ENCODE data around the gene FBXO21.
A peak's percentile ranks its signal among the peaks of the same experiment; 100 is the strongest.
"Not testable (repeated sequence)": the region's sequence is repeated elsewhere in the genome, so short reads cannot be mapped to it uniquely, and the experiment has no call there.

Gene FBXO21

DNA sequence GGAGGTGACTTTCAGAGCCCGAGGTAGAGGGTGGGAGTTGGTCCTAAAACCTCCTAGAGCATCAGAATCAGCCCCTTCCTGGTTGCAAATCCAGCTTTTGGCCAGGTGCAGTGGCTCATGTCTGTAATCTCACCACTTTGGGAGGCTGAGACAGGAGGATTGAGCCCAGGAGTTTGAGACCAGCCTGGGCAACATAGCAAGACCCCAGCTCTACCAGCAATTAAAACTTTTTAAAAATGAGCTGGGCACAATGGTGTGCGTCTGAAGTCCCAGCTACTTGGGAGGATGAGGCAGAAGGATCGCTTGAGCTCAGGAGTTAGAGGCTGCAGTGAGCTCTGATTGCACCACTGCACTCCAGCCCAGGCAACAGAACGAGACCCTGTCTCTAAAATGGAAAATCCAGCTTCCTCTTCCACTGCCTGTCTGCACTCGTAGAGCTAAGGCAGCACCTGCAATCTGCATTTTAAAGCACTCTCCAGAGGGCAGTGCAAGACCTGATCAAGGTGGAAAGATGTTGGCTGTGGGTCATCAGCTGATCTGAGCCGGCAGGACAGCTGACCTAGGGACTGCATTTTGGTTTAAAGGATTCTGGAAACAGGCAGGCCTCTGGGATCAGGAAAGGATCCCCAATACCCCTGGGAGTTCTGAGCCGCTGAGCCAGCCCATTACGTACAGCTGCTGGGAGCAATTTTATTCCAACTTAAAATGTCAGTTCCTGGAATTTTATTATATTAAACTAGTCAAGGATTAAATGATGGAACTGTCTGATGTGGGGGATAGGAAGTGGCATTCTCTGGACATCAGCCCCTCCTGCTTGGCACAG lies 89.2 kb downstream of the FBXO21 start:
- ChIA-PET POLR2A (no interaction called here), CTCF (interaction anchor here (0.8 to 1.2 kb wide), 2 partner anchors 14 to 17 kb away, joined by 3 read pairs; no protein-coding TSS in a partner anchor)
- H3K4me3 ChIP-seq (ENCODE audit: low read depth, low read length) = no peak overlapping the region
- DNase-seq (ENCODE audit: low read depth, low spot score) = no peak
- TF ChIP-seq, protein P1, sequence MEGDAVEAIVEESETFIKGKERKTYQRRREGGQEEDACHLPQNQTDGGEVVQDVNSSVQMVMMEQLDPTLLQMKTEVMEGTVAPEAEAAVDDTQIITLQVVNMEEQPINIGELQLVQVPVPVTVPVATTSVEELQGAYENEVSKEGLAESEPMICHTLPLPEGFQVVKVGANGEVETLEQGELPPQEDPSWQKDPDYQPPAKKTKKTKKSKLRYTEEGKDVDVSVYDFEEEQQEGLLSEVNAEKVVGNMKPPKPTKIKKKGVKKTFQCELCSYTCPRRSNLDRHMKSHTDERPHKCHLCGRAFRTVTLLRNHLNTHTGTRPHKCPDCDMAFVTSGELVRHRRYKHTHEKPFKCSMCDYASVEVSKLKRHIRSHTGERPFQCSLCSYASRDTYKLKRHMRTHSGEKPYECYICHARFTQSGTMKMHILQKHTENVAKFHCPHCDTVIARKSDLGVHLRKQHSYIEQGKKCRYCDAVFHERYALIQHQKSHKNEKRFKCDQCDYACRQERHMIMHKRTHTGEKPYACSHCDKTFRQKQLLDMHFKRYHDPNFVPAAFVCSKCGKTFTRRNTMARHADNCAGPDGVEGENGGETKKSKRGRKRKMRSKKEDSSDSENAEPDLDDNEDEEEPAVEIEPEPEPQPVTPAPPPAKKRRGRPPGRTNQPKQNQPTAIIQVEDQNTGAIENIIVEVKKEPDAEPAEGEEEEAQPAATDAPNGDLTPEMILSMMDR (IDR thresholded peaks at IDR 0.05; ENCODE audit: insufficient read depth, low read length, missing control alignments) = no peak

DNA sequence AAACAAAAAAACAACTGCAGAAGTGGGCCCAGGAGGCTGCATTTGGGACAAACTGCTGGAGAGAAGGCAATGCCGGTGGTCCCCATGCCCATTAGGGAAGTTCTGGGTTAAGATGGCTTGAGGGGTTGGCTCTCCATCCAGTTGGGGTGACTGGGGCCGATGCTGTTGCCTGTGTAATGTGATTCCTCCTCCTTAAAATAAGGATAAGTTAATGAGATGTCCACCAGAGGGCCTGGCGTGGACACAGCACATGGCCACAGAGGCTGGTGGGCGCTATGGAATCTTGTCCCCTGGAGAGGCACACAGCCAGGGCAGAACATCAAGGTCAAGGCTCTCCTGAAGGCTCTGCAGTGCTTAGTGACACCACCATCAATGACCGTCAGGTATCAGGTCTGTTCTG lies 90.0 kb downstream of the FBXO21 start:
- no peak overlapping the region for H3K4me3 ChIP-seq (ENCODE audit: low read depth, low read length)
- POLR2A ChIA-PET = no interaction called here
- CTCF ChIA-PET = no interaction called here
- DNase-seq (ENCODE audit: low read depth, low spot score) = no peak
- TF ChIP-seq, protein P1 (IDR thresholded peaks at IDR 0.05; ENCODE audit: insufficient read depth, low read length, missing control alignments) = peak; percentile 40

DNA sequence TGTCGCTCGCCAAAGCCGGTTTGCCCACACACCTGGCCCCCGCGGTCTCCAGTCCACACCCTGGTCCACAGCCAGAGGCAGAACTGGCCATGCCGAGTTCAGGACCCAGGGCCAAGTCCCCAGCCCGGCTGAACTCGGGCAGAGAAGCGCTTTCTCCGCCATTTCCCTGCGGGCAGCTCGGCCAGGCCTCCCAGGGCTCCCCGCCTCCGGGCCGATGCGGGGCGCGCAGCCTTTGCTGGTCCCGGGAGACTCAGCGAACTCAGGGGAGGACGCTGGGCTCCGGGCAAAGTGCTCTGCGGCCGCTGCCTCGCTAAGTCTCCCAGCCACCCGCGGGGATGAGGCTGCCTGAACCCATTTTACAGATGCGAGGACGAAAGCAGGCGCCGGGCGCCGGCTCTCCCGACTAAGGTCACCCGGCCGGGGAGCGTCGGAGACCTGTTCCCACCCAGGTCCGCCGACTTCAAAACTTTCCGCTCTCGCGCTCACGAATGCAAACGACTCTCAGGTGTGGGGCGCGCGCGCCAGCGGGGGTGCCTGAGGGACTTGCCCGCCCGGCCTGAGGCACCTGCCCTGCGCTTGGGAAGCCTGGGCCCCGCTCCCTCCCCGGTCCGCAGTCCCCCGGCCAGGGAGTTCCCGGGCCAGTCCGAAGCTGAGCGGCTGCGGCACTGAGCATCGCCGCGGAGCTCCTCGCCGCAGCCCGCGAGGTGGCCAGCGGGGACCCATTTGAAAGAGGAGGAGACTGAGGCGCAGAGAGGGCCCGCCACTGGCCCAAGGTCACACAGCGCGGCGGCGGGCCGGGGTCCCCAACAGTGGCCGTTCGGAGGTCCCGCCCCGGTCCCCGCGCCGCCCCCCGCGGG lies 91.7 kb downstream of the FBXO21 start:
- peak overlapping the region; percentile 37 for H3K4me3 ChIP-seq (ENCODE audit: low read depth, low read length)
- no peak for DNase-seq (ENCODE audit: low read depth, low spot score)
- CTCF ChIA-PET = no interaction called here
- POLR2A ChIA-PET = no interaction called here
- TF ChIP-seq, protein P1 (IDR thresholded peaks at IDR 0.05; ENCODE audit: insufficient read depth, low read length, missing control alignments) = no peak

DNA sequence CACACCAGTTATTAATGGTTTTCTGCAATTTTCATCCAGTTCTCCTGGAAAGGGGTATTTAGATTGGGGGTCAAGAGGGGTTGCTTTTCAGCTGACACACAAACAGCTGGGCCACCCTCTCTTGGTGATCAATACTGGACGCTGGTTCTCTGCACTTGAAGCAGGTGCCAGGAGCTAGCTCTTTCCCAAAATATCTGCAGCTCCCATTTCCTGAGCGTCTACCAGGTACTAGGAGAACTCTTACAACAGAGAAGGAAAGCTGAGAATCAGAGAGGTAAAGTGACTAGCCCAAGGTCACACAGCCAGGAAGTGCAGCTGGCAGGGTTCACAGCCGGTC lies 92.3 kb downstream of the FBXO21 start:
- H3K4me3 ChIP-seq (ENCODE audit: low read depth, low read length) = no peak overlapping the region
- POLR2A ChIA-PET = no interaction called here
- TF ChIP-seq, protein P1 (IDR thresholded peaks at IDR 0.05; ENCODE audit: insufficient read depth, low read length, missing control alignments) = no peak
- CTCF ChIA-PET = no interaction called here
- no peak for DNase-seq (ENCODE audit: low read depth, low spot score)

DNA sequence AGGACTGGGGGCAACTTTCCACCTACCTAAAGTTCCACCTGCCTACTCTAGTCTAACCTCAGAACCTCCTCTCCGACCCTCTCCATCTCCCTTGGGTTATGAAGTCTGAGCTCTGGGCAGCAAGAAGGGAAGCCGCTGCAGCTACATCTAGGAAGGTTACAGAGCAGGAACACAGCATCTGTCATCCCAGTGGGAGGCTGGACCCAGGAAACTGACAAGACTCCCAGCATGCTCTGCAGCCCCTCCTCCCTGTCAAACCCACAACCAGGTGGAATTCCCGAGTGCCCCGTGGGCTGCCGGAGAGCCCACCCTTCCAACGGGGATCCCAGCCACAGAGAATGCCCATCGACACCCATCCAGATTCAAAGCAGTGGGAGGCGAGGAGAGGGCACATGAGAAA lies 93.1 kb downstream of the FBXO21 start:
- TF ChIP-seq, protein P1 (IDR thresholded peaks at IDR 0.05; ENCODE audit: insufficient read depth, low read length, missing control alignments) = no peak
- POLR2A ChIA-PET = no interaction called here
- H3K4me3 ChIP-seq (ENCODE audit: low read depth, low read length) = no peak overlapping the region
- no peak for DNase-seq (ENCODE audit: low read depth, low spot score)
- CTCF ChIA-PET = no interaction called here

DNA sequence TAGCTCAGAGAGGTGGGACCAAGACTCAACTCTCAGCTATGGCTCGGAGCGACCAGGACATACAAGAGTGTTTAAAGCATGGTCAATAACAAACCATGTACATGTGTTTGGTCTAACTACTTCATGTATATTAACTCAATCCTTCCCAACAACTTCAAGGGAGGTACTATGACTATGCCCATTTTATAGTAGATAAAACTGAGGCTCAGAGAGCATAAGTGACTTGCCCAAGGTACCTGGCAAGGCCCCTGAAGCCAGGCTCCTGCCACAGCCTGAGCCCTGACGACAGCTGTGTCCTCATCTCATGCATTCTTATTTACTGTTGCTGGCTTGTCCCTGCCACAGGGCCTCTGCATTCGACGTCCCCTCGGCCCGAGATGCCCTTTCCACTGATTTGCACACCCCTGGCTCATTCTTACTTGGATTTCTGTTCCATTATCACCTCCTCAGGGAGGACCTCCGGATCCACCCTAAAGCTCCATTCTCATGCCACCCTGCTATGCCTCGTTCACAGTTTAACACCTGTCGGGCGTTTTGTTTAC lies 93.7 kb downstream of the FBXO21 start:
- ChIA-PET POLR2A (no interaction called here), CTCF (no interaction called here)
- TF ChIP-seq, protein P1 (IDR thresholded peaks at IDR 0.05; ENCODE audit: insufficient read depth, low read length, missing control alignments) = no peak
- DNase-seq (ENCODE audit: low read depth, low spot score) = no peak
- H3K4me3 ChIP-seq (ENCODE audit: low read depth, low read length) = no peak overlapping the region

DNA sequence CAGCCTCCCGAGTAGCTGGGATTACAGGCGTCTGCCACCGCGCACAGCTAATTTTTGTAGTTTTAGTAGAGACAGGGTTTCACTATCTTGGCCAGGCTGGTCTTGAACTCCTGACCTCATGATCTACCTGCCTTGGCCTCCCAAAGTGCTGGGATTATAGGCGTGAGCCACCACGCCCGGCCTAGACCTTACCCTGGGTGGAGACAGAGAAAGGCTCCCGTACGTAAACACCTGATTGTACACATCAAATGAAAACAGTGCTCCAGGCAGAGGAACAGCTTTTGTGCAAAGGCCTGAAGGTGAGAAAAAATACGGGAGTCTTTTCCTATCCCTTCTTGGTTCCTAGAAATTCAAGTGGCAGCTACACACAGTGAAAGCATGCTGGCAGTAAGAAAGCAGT lies 95.1 kb downstream of the FBXO21 start:
- POLR2A ChIA-PET; DNase-seq (ENCODE audit: low read depth, low spot score); H3K4me3 ChIP-seq (ENCODE audit: low read depth, low read length); CTCF ChIA-PET: not testable (repeated sequence)

All from AG04449 (cell line).